Panc1 (cell line): ENCODE measurements around the gene KIF26B. TPM values are rescaled to one million over a fixed set of nuclear protein-coding genes. Genes with fewer than 3 reads are reported as not detected.

ENCODE experiments used
- ATAC-seq: fragments of 200-7000 bp; cut with Tn5 transposase; 2 replicates; pipeline ENCODE4 v1.9.1; 2020; ENCODE audit warnings: mild to moderate bottlenecking, moderate library complexity
- BruUV-seq: library from RNA; stranded (reverse); fragments of 400-500 nt; replicated peaks from 2 replicates; lab custom pipeline; 2021; lab: Mats Ljungman, UMichigan
- CTCF ChIA-PET: fragments of 300-600 bp; sonication (Branson Sonifier 250); formaldehyde crosslinking; loops from one replicate; lab custom pipeline; 2022; ENCODE audit warnings: antibody characterized with exemption; lab: Charles Lee
- POLR2A ChIA-PET: fragments of 300-600 bp; sonication (Branson Sonifier 250); formaldehyde crosslinking; loops from one replicate; lab custom pipeline; 2022; ENCODE audit warnings: antibody characterized with exemption; lab: Charles Lee
- DNase-seq: peaks from one replicate; pipeline ENCODE4 v3.0.0-alpha.2; 2010; ENCODE audit warnings: low read depth, low spot score
- H3K27ac ChIP-seq: 2 replicates; pipeline ENCODE4 v1.5.1; 2011; ENCODE audit warnings: mild to moderate bottlenecking, low read length, inconsistent platforms
- H3K27me3 ChIP-seq: fragments of 200-500 bp; sonication (Bioruptor generic); 2 replicates; pipeline ENCODE4 v1.6.0; 2014; ENCODE audit warnings: low read length, inconsistent platforms; ENCODE audit not compliant: control insufficient read depth, insufficient read depth
- H3K36me3 ChIP-seq: fragments of 200-500 bp; sonication (Bioruptor generic); 2 replicates; pipeline ENCODE4 v1.5.1; 2014; ENCODE audit warnings: inconsistent platforms, mild to moderate bottlenecking, low read length, moderate library complexity; ENCODE audit not compliant: control insufficient read depth, insufficient read depth
- H3K4me1 ChIP-seq: 2 replicates; pipeline ENCODE4 v1.5.1; 2011; ENCODE audit warnings: inconsistent platforms, mild to moderate bottlenecking, low read length, moderate library complexity; ENCODE audit not compliant: control insufficient read depth, insufficient read depth
- H3K4me3 ChIP-seq, 2 experiments: 2 replicates each; pipeline ENCODE4 v1.5.1; 2011 to 2012; ENCODE audit warnings: low read depth in 2 of 2, low read length in 2 of 2, mild to moderate bottlenecking in 2 of 2, inconsistent platforms in 1 of 2, moderate library complexity in 1 of 2
- H3K9me3 ChIP-seq: fragments of 200-500 bp; sonication (Bioruptor generic); 2 replicates; pipeline ENCODE4 v1.5.1; 2014; ENCODE audit warnings: low read depth, mild to moderate bottlenecking, inconsistent platforms, low read length, moderate library complexity; ENCODE audit not compliant: control insufficient read depth, insufficient read depth
- CTCF ChIP-seq: fragments of 450-650 bp; IDR thresholded peaks from 2 replicates; pipeline ENCODE4 v1.5.1; 2017; ENCODE audit warnings: mild to moderate bottlenecking
- POLR2AphosphoS5 ChIP-seq: IDR thresholded peaks from 2 replicates; pipeline ENCODE4 v1.6.1; 2012; ENCODE audit warnings: mild to moderate bottlenecking, low read depth, low read length, moderate library complexity
- SIN3A ChIP-seq: IDR thresholded peaks from 2 replicates; pipeline ENCODE4 v1.6.1; 2012; ENCODE audit warnings: low read depth, mild to moderate bottlenecking, low read length, moderate library complexity, borderline replicate concordance; ENCODE audit not compliant: insufficient read depth
- TCF7L2 ChIP-seq: IDR thresholded peaks from 2 replicates; pipeline ENCODE4 v1.6.1; 2011; ENCODE audit warnings: mild to moderate bottlenecking, low read depth, low read length, inconsistent platforms
- in situ Hi-C: cut with HindIII; loops from 2 replicates; pipeline ENCODE4 v1.10.0; 2016; ENCODE audit warnings: low sequenced_read_pairs, low pct_unique_long_range_greater_than_20kb
- intact Hi-C: fragments of 100-400 bp; cut with micrococcal nuclease; formaldehyde crosslinking; loops from one replicate; pipeline ENCODE4 v1.10.0; 2022; ENCODE audit not compliant: unreplicated experiment
- total RNA-seq: library from RNA; stranded (reverse); gene quantifications from one replicate; pipeline ENCODE4 v1.2.1, GENCODE V29; 2021; ENCODE audit not compliant: unreplicated experiment
- TF ChIP-seq, protein P1 (sequence below), 2 experiments: IDR thresholded peaks; 2 replicates each; pipeline ENCODE4 v1.6.1; 2011 to 2012; ENCODE audit warnings: low read depth in 2 of 2, control low read depth in 1 of 2, low read length in 1 of 2, mild to moderate bottlenecking in 1 of 2, moderate library complexity in 1 of 2; ENCODE audit not compliant: insufficient read depth in 1 of 2

The KIF26B gene
- total RNA-seq, 1 experiment from 2014 or later = 0.33 TPM

DNA sequence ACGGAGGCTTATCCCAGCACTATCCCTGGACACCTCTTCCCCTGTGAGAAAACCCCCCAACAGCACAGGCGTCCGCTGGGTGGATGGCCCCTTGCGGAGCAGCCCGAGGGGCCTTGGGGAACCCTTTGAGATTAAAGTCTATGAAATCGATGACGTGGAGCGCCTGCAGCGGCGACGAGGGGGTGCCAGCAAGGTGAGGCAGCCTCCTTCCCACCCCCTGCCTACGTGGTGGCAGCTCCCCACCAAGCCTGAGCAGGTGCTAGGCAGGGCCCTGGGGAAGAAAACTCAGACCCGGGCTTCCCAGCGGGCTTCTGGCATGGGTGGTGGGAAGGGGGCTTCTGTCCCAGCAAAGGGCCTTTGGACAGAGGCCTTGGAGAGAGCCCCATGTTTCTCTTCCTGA is 543.3 kb downstream of the KIF26B start:
- in situ Hi-C loops = no loop called here
- Histone ChIP-seq H3K36me3 (no peaks in the 10 kb centered on the region), H3K9me3 (no peaks in the 10 kb centered on the region), H3K27ac (no peak overlapping the region), H3K27me3 (no peaks in the 10 kb centered on the region; the same call in 1 of the 2 replicates), H3K4me1 (no peaks in the 10 kb centered on the region), H3K4me3 (no peak overlapping the region)
- no peak for DNase-seq
- ChIA-PET POLR2A (no interaction called here), CTCF (no interaction called here)
- no TSS peak for BruUV-seq
- no peak for ATAC-seq
- intact Hi-C loops = no loop called here
- no peak for TF ChIP-seq POLR2AphosphoS5
- TF ChIP-seq, protein P1, sequence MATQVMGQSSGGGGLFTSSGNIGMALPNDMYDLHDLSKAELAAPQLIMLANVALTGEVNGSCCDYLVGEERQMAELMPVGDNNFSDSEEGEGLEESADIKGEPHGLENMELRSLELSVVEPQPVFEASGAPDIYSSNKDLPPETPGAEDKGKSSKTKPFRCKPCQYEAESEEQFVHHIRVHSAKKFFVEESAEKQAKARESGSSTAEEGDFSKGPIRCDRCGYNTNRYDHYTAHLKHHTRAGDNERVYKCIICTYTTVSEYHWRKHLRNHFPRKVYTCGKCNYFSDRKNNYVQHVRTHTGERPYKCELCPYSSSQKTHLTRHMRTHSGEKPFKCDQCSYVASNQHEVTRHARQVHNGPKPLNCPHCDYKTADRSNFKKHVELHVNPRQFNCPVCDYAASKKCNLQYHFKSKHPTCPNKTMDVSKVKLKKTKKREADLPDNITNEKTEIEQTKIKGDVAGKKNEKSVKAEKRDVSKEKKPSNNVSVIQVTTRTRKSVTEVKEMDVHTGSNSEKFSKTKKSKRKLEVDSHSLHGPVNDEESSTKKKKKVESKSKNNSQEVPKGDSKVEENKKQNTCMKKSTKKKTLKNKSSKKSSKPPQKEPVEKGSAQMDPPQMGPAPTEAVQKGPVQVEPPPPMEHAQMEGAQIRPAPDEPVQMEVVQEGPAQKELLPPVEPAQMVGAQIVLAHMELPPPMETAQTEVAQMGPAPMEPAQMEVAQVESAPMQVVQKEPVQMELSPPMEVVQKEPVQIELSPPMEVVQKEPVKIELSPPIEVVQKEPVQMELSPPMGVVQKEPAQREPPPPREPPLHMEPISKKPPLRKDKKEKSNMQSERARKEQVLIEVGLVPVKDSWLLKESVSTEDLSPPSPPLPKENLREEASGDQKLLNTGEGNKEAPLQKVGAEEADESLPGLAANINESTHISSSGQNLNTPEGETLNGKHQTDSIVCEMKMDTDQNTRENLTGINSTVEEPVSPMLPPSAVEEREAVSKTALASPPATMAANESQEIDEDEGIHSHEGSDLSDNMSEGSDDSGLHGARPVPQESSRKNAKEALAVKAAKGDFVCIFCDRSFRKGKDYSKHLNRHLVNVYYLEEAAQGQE (IDR thresholded peaks at IDR 0.05; ENCODE audit: insufficient read depth in 1 of 2, low read depth in 2 of 2, low read length in 1 of 2) = no peak
- TF ChIP-seq TCF7L2 = no peak
- TF ChIP-seq CTCF = no peak
- no peak for TF ChIP-seq SIN3A

- ChIA-PET POLR2A (no interaction called here), CTCF (no interaction called here)
- intact Hi-C loops (no loop called here), in situ Hi-C loops (no loop called here)
- TF ChIP-seq SIN3A (no peak), POLR2AphosphoS5 (no peak), CTCF (no peak), TCF7L2 (no peak)
- TF ChIP-seq, protein P1 (IDR thresholded peaks at IDR 0.05; ENCODE audit: insufficient read depth in 1 of 2, low read depth in 2 of 2, low read length in 1 of 2) = no peak
- no peak overlapping the region for H3K27ac ChIP-seq
- H3K9me3 ChIP-seq = no peaks in the 10 kb centered on the region
- no peaks in the 10 kb centered on the region for H3K4me1 ChIP-seq
- BruUV-seq = no TSS peak
- no peak for ATAC-seq
- no peak for DNase-seq
- no peaks in the 10 kb centered on the region; the same call in 1 of the 2 replicates for H3K27me3 ChIP-seq
- no peaks in the 10 kb centered on the region for H3K36me3 ChIP-seq
- H3K4me3 ChIP-seq = no peak overlapping the region
Observed at GRCh38 chr1:245698860-245699259, 544.1 kb downstream of the KIF26B start.
